GM12878 (cell line): ENCODE results near the gene SMOC2.

Experiments
- CEBPB ChIP-seq, 2 experiments: fragments of 150-350 bp in 1 of 2; IDR thresholded peaks; 2 replicates each; pipeline ENCODE4 v1.6.1; 2012 to 2014; ENCODE audit warnings: low read depth in 2 of 2, low read length in 2 of 2, borderline replicate concordance in 1 of 2, inconsistent platforms in 1 of 2
- EGR1 ChIP-seq, 2 experiments: IDR thresholded peaks; 1 replicate in 1 of 2; 2 replicates in 1 of 2; pipeline ENCODE4 v1.6.1; 2011 to 2012; ENCODE audit warnings: low read depth in 2 of 2, low read length in 2 of 2, borderline replicate concordance in 1 of 2, mild to moderate bottlenecking in 1 of 2, moderate library complexity in 1 of 2
- FOXM1 ChIP-seq: IDR thresholded peaks from 2 replicates; pipeline ENCODE4 v1.6.1; 2012; ENCODE audit warnings: low read depth, mild to moderate bottlenecking, inconsistent platforms, low read length, moderate library complexity
- POLR2A ChIP-seq: IDR thresholded peaks from 2 replicates; pipeline ENCODE4 v1.6.1; 2011; ENCODE audit warnings: low read depth, mild to moderate bottlenecking, low read length
- RB1 ChIP-seq: fragments of 450-650 bp; formaldehyde crosslinking; IDR thresholded peaks from 2 replicates; pipeline ENCODE4 v1.6.1; 2017; ENCODE audit warnings: mild to moderate bottlenecking, borderline replicate concordance
- TAF1 ChIP-seq: IDR thresholded peaks from 2 replicates; pipeline ENCODE4 v1.6.1; 2011; ENCODE audit warnings: mild to moderate bottlenecking, low read depth, low read length, borderline replicate concordance
- ZNF384 ChIP-seq: IDR thresholded peaks from 2 replicates; pipeline ENCODE4 v1.6.1; 2012; ENCODE audit warnings: low read depth, mild to moderate bottlenecking, low read length, improper control_type of control experiment, borderline replicate concordance
- TF ChIP-seq, protein P1 (sequence below), 3 experiments: IDR thresholded peaks in 2 of 3; conservative IDR thresholded peaks in 1 of 3; 2 replicates each; pipeline ENCODE4 v1.5.1; 2011; ENCODE audit warnings: low read depth in 3 of 3, low read length in 3 of 3, mild to moderate bottlenecking in 3 of 3, control low read depth in 2 of 3, moderate library complexity in 2 of 3, inconsistent platforms in 1 of 3, mixed read lengths in 1 of 3; ENCODE audit not compliant: control insufficient read depth in 2 of 3, insufficient read depth in 1 of 3; ENCODE audit errors: extremely low read depth in 1 of 3
- TF ChIP-seq, protein P2 (sequence below): fragments of 450-650 bp; IDR thresholded peaks from 2 replicates; pipeline ENCODE4 v1.6.1; 2017; ENCODE audit warnings: mild to moderate bottlenecking, moderate library complexity
- TF ChIP-seq, protein P3 (sequence below): IDR thresholded peaks from 2 replicates; pipeline ENCODE4 v1.6.1; 2011; ENCODE audit warnings: low read depth, low read length, improper control_type of control experiment, borderline replicate concordance

DNA sequence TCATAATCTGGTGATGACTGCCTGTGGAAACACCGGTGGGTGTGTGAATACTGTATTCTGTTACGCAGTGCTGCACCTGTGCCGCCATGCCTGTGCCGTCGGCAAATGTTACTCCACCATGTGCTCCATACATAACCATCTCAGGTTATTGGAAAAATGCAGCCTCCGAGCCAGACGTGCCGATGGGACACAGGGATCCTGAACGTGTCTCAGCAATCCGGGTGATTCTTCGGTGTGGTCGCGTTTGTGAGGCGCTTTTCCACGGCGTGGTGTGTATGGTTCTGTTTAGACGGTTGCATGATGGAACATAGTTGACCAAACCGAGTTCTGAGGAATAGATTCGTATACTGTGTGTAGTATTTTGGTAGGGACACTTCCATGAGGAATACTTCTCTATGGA lies 130.3 kb downstream of the SMOC2 start:
- TF ChIP-seq RB1: no peak
- TF ChIP-seq, protein P1, sequence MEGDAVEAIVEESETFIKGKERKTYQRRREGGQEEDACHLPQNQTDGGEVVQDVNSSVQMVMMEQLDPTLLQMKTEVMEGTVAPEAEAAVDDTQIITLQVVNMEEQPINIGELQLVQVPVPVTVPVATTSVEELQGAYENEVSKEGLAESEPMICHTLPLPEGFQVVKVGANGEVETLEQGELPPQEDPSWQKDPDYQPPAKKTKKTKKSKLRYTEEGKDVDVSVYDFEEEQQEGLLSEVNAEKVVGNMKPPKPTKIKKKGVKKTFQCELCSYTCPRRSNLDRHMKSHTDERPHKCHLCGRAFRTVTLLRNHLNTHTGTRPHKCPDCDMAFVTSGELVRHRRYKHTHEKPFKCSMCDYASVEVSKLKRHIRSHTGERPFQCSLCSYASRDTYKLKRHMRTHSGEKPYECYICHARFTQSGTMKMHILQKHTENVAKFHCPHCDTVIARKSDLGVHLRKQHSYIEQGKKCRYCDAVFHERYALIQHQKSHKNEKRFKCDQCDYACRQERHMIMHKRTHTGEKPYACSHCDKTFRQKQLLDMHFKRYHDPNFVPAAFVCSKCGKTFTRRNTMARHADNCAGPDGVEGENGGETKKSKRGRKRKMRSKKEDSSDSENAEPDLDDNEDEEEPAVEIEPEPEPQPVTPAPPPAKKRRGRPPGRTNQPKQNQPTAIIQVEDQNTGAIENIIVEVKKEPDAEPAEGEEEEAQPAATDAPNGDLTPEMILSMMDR (IDR thresholded peaks at IDR 0.05 in 2 of 3, conservative IDR thresholded peaks at IDR 0.05 in 1 of 3; ENCODE audit: control insufficient read depth in 2 of 3, extremely low read depth in 1 of 3, insufficient read depth in 1 of 3, low read depth in 3 of 3, low read length in 3 of 3): no peak
- no peak for TF ChIP-seq ZNF384
- no peak for TF ChIP-seq EGR1 (IDR thresholded peaks at IDR 0.05; ENCODE audit: borderline replicate concordance in 1 of 2, low read depth in 2 of 2, low read length in 2 of 2)
- TF ChIP-seq TAF1: no peak
- TF ChIP-seq, protein P2, sequence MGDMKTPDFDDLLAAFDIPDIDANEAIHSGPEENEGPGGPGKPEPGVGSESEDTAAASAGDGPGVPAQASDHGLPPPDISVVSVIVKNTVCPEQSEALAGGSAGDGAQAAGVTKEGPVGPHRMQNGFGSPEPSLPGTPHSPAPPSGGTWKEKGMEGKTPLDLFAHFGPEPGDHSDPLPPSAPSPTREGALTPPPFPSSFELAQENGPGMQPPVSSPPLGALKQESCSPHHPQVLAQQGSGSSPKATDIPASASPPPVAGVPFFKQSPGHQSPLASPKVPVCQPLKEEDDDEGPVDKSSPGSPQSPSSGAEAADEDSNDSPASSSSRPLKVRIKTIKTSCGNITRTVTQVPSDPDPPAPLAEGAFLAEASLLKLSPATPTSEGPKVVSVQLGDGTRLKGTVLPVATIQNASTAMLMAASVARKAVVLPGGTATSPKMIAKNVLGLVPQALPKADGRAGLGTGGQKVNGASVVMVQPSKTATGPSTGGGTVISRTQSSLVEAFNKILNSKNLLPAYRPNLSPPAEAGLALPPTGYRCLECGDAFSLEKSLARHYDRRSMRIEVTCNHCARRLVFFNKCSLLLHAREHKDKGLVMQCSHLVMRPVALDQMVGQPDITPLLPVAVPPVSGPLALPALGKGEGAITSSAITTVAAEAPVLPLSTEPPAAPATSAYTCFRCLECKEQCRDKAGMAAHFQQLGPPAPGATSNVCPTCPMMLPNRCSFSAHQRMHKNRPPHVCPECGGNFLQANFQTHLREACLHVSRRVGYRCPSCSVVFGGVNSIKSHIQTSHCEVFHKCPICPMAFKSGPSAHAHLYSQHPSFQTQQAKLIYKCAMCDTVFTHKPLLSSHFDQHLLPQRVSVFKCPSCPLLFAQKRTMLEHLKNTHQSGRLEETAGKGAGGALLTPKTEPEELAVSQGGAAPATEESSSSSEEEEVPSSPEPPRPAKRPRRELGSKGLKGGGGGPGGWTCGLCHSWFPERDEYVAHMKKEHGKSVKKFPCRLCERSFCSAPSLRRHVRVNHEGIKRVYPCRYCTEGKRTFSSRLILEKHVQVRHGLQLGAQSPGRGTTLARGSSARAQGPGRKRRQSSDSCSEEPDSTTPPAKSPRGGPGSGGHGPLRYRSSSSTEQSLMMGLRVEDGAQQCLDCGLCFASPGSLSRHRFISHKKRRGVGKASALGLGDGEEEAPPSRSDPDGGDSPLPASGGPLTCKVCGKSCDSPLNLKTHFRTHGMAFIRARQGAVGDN: no peak
- no peak for TF ChIP-seq POLR2A
- TF ChIP-seq, protein P3, sequence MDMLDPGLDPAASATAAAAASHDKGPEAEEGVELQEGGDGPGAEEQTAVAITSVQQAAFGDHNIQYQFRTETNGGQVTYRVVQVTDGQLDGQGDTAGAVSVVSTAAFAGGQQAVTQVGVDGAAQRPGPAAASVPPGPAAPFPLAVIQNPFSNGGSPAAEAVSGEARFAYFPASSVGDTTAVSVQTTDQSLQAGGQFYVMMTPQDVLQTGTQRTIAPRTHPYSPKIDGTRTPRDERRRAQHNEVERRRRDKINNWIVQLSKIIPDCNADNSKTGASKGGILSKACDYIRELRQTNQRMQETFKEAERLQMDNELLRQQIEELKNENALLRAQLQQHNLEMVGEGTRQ: no peak
- no peak for TF ChIP-seq FOXM1
- TF ChIP-seq CEBPB (IDR thresholded peaks at IDR 0.05; ENCODE audit: borderline replicate concordance in 1 of 2, low read depth in 2 of 2, low read length in 2 of 2): no peak
